ENCODE results near the gene TFF2.

Gene TFF2

DNA sequence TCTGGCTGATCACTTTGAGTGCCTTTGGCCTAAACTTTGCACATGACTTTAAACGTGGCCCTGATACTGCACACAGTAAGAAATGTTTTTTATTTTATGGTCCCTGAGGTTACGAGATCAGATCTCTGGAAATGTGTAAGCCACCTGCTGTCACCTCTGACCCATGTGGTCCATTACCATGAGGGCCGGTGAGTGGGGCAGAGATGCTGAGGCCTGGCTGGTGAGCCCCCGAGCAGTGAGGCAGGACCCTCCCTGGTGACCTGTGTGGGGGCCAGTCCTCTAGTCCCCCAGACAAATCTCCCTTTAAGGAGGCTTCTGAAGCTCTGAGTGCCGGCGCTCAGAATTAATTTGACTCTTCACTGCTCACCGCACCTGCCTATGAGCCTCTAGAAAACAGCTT is 48.0 kb downstream of the TFF2 start:
- no peak for DNase-seq

- DNase-seq: no peak
These were observed 48.6 kb downstream of the TFF2 start for GRCh38 chr21:42302076-42302650.

GRCh38 chr21:42301371-42302075 is 49.3 kb downstream of the TFF2 start:
- DNase-seq: no peak

- no peak for DNase-seq
These were observed 49.8 kb downstream of the TFF2 start for GRCh38 chr21:42300956-42301355.

GRCh38 chr21:42300045-42300583 is 50.7 kb downstream of the TFF2 start:
- DNase-seq: no peak

DNA sequence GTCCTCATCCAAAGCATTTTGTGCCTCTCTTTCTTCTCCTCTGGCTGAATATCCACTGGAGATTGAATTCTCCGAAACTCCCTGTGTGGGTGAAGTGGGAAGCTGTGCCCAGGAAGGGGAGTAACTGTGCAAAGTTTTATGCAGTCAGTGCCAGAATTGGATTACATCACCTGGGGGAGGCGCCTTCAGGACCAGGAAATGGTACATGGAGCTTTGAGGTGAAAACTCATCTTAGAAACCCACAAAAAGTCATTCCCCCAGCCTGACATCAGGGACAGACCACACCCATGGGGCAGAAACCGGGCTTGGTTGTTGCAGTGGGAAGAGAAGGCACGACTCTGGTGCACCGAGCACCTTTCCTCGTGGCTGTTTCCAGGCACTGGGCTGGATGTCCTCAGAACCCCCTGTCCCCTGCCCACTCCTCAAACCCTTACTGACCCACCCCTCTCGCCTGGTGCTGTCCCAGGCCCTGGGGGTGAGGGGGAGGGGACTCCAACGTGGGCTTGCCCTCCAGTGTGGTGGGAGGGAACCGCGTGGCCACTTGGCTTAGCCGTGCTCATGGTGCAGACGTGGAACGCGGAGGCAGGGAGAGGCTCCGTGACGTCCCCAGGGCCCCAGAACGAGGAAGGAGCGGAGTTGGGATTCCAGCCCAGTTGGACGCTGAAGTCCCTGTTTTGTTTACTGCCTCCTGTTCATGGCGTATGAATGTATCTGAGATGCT is 51.3 kb downstream of the TFF2 start:
- DNase-seq: no peak

GRCh38 chr21:42298657-42299056 is 52.1 kb downstream of the TFF2 start:
- DNase-seq: no peak

GRCh38 chr21:42298237-42298636 is 52.6 kb downstream of the TFF2 start:
- DNase-seq: no peak

GRCh38 chr21:42297377-42297776 is 53.4 kb downstream of the TFF2 start:
- DNase-seq: no peak

DNA sequence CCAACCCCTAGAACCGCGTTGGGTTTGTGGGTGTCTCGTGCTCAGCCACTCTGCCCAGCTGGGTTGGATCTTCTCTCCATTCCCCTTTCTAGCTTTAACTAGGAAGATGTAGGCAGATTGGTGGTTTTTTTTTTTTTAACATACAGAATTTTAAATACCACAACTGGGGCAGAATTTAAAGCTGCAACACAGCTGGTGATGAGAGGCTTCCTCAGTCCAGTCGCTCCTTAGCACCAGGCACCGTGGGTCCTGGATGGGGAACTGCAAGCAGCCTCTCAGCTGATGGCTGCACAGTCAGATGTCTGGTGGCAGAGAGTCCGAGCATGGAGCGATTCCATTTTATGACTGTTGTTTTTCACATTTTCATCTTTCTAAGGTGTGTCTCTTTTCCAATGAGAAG is 54.3 kb downstream of the TFF2 start:
- no peak for DNase-seq
